GM18519 (cell line): ENCODE results near the gene JHY.

Experiments
- ATAC-seq: cut with Tn5 transposase; IDR thresholded peaks from one replicate; pipeline ENCODE4 v1.9.1; 2021; ENCODE audit warnings: mild to moderate bottlenecking, moderate library complexity; ENCODE audit not compliant: unreplicated experiment, low FRiP score

The JHY gene

GRCh38 chr11:122933416-122933815 lies 50.9 kb downstream of the JHY start:
- no peak for ATAC-seq

DNA sequence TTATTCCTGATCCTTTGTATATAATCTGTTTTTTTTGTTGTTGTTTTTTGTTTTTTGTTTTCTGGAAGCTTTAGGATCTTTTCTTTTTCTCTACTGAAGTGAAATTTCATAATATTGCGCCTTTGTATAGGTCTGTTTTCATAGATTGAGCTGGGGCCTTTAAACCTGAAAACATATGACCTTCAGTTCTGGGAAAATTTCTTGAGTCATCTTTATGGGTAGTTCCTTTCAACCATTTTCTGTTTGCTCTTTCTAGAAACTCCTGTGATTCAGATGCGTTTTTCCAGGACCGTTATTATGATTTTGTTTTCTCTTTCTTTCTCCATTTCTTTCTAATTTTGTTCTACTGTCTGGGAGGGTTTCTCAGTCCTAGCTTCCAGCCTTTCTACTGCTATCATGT lies 55.4 kb downstream of the JHY start:
- no peak for ATAC-seq

- ATAC-seq: no peak
Observed at GRCh38 chr11:122938557-122938956, 56.0 kb downstream of the JHY start.

DNA sequence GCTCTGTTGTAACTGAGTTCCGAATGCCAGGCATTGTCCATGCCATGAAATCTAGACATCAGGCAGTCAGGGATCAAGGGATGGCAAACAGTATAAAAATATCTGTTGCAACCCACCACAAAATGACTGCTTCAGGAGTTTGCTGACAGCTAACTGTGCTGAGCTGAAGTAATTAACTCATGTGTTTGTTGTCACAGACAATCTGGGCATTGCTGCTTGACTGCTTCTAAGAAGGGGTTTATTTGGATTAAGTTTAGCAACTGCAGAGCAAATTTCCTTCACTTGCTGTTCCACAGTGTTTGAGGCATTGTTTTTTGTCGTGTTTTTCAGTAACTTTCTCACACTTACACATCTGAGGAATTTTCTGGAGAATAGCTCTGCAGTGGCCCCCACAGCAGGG lies 68.7 kb downstream of the JHY start:
- no peak for ATAC-seq

- no peak for ATAC-seq
Observed at GRCh38 chr11:122954455-122954854, 71.9 kb downstream of the JHY start.

DNA sequence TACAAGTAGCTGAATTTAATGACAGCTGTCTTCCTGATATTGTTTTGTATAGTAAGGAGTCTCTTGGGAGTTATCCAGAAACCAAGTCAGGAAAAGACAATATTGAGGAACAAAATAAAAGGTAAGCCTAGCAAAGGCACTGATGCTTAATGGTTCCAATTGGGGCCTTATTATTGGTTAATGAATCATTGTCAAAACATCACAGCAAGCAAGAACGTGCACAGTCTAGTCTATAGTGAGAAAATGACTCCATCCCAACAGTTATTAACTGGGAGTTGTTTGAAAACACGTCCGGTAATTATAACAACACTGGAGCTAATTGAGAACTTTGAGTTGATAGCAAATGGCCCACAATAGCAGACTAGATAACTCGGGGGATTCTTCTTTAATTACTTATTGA lies 81.4 kb downstream of the JHY start:
- ATAC-seq: no peak

GRCh38 chr11:122976061-122976733 lies 93.6 kb downstream of the JHY start:
- no peak for ATAC-seq

DNA sequence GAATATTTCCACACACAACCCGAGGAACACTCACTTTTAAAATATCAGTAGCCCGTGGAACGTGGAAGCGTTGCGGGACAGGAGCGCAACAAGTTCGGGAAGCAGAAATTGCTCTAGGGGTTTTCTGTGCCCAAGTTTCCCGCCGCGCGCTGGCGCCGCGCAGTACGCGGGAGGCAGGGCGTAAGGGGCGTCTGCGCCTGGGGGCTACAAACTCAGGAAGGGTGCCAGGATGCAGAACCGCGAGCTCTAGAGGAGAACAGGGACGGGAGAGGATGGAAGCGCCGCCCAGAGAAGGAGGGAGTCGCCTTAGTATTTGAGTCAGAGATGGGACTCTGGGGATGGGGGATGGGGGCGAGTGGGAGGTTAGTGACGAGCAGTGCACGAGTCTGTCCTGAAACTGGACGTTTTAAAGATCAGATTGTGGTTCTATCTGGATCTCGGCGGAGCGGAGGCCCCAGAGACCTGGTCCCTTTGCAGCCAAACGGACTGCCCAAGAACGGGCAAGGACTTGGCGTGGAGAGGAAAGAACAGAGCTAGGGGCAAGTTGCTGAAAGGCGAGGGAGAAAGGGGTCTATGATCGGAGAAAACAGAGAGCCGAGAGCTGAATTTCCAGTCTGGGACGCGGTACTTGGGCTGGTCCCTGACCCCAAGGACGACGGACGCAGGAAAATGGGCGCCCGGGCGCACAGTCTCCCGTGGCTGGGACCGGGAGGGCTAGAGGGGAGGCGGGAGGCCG lies 94.3 kb downstream of the JHY start:
- ATAC-seq: no peak

DNA sequence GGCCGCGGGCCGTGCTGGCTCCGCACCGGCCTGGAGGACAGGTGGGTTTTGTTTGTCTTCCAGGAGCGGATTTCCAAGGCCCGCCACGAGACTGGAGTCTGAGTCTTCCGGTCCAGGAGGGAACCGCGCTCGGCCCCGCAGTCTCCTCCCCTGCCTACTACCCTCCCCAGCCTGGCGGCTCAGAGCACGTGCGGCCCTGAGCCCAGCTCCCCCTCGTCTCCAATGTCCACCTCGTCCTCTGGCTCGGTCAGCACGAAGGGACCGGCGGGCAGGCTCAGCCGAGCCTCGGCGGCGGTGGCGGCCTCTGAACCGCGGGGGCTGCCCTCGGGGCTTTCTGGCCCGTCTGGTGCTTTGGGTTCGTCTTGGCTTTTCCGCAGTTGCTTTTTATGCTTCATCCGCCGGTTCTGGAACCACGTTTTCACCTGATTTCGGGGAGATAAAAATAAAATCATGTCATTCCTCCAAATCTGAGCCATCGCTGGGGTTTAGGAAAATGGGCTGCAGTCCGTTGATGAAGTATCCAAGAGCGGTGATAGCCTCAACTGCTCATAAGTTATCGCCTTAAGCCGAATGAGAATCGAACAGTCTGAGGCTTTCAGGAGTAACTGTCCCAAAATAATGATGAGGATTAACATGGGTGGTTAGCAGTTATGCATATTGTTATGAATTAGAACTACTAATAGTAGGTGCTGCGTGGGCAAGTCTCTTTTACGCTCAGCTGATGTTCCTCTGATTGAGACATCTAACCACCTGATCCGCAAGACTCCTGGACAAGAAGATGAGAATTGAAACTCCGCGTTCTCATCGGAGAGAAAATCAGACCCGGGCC lies 95.1 kb downstream of the JHY start:
- no peak for ATAC-seq

GRCh38 chr11:122978299-122978620 lies 95.7 kb downstream of the JHY start:
- ATAC-seq: no peak

DNA sequence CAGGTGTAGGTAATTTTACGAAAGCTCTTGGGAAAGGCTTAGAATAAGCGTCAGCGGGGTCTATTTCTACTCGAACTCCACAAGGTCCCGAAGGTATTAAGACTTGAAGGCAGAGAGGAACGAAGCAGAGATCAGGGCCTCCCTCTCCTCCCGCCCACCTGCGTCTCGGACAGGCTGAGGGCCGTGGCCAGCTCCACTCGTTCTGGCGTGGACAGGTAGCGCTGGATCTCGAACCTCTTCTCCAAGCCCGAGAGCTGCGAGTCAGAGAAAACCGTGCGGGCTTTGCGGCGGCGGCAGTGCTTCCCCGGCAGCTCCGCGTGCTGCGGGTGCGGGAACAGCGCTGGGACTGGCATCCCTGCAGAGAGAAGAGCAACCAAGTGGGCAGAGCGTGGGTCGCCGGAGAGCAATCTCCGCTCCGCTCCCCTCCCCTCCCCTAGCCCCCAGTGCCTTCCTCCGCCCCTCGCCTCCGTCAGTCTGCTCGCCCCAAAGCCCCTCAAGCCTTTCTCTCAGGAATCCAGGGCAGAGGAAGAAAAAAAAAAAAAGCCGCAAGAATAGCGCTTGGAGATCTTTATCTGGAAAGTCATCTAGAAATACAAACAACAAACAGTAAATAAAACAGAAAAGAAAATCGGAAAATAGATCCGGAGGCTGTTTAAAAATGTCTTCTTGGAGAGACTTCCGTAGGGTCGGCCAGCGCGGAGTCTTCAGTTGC lies 96.7 kb downstream of the JHY start:
- ATAC-seq: no peak

DNA sequence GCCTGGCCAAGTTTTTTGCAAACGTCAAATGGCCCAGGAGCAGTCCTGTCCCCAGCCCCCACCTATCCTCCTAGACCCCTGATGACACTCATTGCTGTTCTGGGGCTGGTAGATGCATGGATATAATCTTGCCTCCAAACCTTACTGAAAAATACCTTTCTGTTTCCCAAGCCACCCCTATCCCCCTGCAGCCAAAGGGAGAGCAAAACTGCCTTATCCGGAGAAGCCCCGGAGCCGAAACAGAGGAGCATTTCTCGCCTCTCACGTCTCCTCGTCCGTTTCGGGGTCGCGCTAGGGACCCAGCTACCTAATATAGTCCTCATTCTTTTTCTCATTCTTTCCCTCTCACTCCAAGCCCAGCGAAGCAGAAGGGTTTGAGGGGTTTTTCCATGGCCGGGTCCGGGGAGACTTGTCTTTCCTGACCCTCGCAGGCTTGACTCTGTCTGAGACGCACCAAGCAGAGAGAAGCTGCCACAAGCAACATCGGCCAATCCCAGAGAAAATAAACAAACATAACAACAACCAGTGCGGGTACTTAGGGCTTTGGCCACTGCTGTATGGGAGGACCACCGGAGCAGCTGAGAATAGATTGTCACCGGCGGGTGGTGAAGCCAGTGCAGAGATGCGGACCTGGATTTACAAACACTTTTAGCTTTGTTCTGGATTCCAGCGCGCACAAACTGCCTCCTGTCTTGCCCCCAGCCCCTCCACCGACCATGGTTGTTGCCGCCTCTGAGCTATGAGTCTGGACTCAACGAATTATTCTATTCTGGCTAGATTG lies 97.4 kb downstream of the JHY start:
- no peak for ATAC-seq

DNA sequence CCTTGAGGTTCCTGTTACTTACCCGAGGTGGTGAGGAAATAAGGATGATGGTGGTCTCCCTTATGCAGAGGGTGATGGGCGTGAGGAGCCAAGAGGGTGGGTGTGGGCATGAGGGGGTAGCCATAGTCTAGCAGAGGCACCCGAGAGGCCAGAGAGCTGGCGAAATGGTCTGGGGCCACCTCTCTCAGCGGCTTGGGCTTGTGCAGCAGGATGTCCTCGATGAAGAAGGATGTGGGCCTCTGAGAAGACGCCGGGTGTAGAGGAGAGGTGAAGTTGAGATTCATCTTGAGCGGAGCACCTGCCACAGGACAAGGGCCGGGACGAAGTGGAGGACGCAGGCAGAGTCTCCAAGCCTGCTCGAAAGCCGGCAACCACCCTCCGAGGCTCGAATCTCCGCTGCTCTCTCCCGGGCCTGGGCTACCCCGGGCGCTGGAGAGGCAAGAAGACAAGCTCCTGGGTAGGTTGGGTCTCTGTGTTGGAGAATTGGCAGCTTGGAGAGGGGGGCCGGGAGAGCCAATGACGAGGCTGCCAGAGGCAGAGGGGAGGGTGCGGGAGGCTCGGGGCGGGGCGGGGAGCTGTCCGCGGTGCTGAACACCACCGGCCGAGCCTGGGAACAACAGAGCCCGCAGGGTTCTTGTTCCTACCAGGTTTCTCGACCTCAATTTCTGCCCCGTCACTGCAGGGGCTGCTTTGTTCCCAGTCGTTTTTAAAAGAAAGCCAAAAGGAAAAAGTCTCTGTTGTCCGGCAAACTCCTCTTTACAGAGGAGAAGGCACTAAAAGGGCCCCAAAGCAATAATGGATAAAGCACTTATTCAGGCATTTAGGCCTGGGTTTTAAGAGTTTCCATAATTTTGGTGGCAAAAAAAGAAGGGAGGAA lies 99.1 kb downstream of the JHY start, which contains the start of gene BSX:
Gene BSX, minus strand, starts transcription at position 447 of the 877 bp plus-strand sequence. Its CDS starts 163 bp downstream, at position 284.
- no peak for ATAC-seq

DNA sequence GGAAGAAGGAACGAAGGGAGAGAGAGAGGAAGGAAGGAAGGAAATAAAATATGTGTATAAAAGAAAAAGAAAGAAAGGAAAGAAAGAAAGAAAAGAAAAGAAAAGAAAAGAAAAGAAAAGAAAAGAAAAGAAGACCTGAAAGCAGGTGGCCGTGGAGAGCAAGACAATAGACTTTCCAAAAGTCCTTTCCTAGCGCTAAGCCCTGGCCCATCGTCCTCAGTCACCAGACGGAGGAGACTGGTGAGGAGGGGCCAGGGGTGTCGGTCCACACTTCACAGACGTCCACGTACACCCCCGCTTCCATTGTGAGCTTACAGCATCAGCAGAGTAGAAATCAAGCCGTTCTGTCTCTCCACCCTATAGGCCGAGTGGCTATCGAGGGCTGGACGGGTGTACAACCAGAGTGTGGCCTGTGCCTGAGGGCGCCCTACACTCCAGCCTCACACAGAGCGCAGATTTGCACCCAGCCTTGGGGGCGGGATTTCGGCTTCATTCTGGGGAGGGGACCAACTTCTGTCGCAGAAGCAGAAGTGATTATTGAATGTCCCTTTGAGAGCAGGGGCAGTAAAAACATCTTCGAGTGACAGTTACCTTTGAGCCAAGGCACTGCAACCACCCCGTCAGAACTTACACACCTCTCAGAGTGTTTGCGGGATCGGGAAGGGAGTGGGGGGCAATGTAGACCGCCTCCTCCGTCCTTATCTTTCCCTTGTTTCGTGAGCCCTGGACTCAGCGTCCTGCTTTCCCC lies 101.1 kb downstream of the JHY start:
- ATAC-seq: no peak

- no peak for ATAC-seq
Observed at GRCh38 chr11:122984186-122985011, 101.8 kb downstream of the JHY start.

DNA sequence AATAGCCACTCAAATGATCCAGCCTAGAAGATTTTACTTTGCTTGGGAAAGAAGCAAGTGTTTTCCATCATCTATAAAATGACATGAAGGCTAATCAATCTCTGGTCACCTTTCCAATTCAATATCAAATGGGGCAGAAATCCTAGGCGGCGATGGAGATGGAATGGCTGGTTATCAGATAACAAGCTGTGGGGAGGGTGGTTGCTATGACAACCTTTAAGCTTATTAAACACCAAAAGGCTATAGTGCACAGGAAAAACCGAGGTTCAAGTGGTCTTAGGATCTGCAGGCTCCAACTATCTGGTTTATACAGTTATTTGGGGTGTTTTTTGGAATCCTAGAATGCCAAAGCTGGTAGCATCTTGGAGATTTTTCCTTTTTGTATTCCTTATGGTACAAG lies 113.0 kb downstream of the JHY start:
- ATAC-seq: no peak

GRCh38 chr11:122998727-122999366 lies 116.3 kb downstream of the JHY start:
- ATAC-seq: no peak
